Measurements from ENCODE around the gene GALNT17.

GALNT17 gene

GRCh38 chr7:71645836-71646235 lies 513.9 kb downstream of the GALNT17 start:
- no peak for DNase-seq

GRCh38 chr7:71649812-71650211 lies 517.9 kb downstream of the GALNT17 start:
- DNase-seq = no peak

- DNase-seq = no peak
Measured at GRCh38 chr7:71650653-71651337, 518.9 kb downstream of the GALNT17 start.

- no peak for DNase-seq
Measured at GRCh38 chr7:71652510-71652909, 520.6 kb downstream of the GALNT17 start.

GRCh38 chr7:71657386-71657785 lies 525.4 kb downstream of the GALNT17 start:
- no peak for DNase-seq

GRCh38 chr7:71659622-71660021 lies 527.7 kb downstream of the GALNT17 start:
- DNase-seq = no peak

- no peak for DNase-seq
Measured at GRCh38 chr7:71661671-71662224, 529.8 kb downstream of the GALNT17 start.

- DNase-seq = no peak
Measured at GRCh38 chr7:71665716-71666115, 533.8 kb downstream of the GALNT17 start.

- DNase-seq = no peak
Measured at GRCh38 chr7:71668572-71668971, 536.6 kb downstream of the GALNT17 start.

- DNase-seq = no peak
Measured at GRCh38 chr7:71679480-71679879, 547.5 kb downstream of the GALNT17 start.

- DNase-seq = no peak
Measured at GRCh38 chr7:71682181-71682580, 550.2 kb downstream of the GALNT17 start.

- DNase-seq = no peak
Measured at GRCh38 chr7:71682841-71683781, 551.2 kb downstream of the GALNT17 start.

GRCh38 chr7:71687286-71687685 lies 555.3 kb downstream of the GALNT17 start:
- DNase-seq = no peak

GRCh38 chr7:71687831-71688599 lies 556.1 kb downstream of the GALNT17 start:
- DNase-seq = no peak

- DNase-seq = no peak
Measured at GRCh38 chr7:71691538-71691937, 559.6 kb downstream of the GALNT17 start.

GRCh38 chr7:71694665-71695064 lies 562.7 kb downstream of the GALNT17 start:
- no peak for DNase-seq

GRCh38 chr7:71695186-71695585 lies 563.2 kb downstream of the GALNT17 start:
- DNase-seq = no peak

- no peak for DNase-seq
Measured at GRCh38 chr7:71696511-71696910, 564.6 kb downstream of the GALNT17 start.

- no peak for DNase-seq
Measured at GRCh38 chr7:71697400-71697799, 565.5 kb downstream of the GALNT17 start.

GRCh38 chr7:71705217-71705616 lies 573.3 kb downstream of the GALNT17 start:
- no peak for DNase-seq

GRCh38 chr7:71705901-71706596 lies 574.1 kb downstream of the GALNT17 start:
- DNase-seq = no peak

- DNase-seq = no peak
Measured at GRCh38 chr7:71706597-71706975, 574.6 kb downstream of the GALNT17 start.

Measured in NCI-H1436 treated with DMSO at 0.1 percent for 48 hours (cell line).